WERI-Rb-1 (cell line): ENCODE measurements around the gene STK17A.
"Not testable (repeated sequence)": the region's sequence is repeated elsewhere in the genome, so short reads cannot be mapped to it uniquely, and the experiment has no call there.

Experiments used
- DNase-seq: peaks from one replicate; pipeline ENCODE4 v3.0.0-alpha.2; 2020
- H3K27ac ChIP-seq: fragments of 250-450 bp; sonication (Bioruptor Pico); 2 replicates; pipeline ENCODE4 v1.5.1; 2020; ENCODE audit warnings: mild to moderate bottlenecking, moderate library complexity
- H3K27me3 ChIP-seq: fragments of 250-450 bp; sonication (Bioruptor Pico); 2 replicates; pipeline ENCODE4 v1.5.1; 2021; ENCODE audit warnings: mild to moderate bottlenecking, low read depth, moderate library complexity; ENCODE audit not compliant: insufficient read depth, severe bottlenecking
- H3K36me3 ChIP-seq: fragments of 250-450 bp; sonication (Bioruptor Pico); 2 replicates; pipeline ENCODE4 v1.5.1; 2020; ENCODE audit warnings: mild to moderate bottlenecking, moderate library complexity
- H3K4me3 ChIP-seq: 2 replicates; pipeline ENCODE4 v1.5.1; 2011; ENCODE audit warnings: low read depth, mild to moderate bottlenecking, control low read depth, low read length
- H3K9me3 ChIP-seq: fragments of 250-450 bp; sonication (Bioruptor Pico); 2 replicates; pipeline ENCODE4 v1.5.1; 2021; ENCODE audit warnings: mild to moderate bottlenecking, moderate library complexity; ENCODE audit not compliant: severe bottlenecking
- CTCF ChIP-seq: IDR thresholded peaks from 2 replicates; pipeline ENCODE4 v1.5.1; 2011; ENCODE audit warnings: low read depth, mild to moderate bottlenecking, control low read depth, inconsistent platforms, low read length

STK17A gene

GRCh38 chr7:43625980-43626379 lies 43.1 kb downstream of the STK17A start:
- Histone ChIP-seq H3K36me3 (peaks cover 3% of the 10 kb centered on the region), H3K27ac (no peak overlapping the region), H3K27me3 (no peaks in the 10 kb centered on the region), H3K9me3 (no peaks in the 10 kb centered on the region), H3K4me3 (no peak overlapping the region)
- DNase-seq: no peak
- TF ChIP-seq CTCF: no peak

- H3K36me3 ChIP-seq: peaks cover 10% of the 10 kb centered on the region
- no peak for TF ChIP-seq CTCF
- H3K27ac ChIP-seq: no peak overlapping the region
- DNase-seq: no peak
- no peaks in the 10 kb centered on the region for H3K9me3 ChIP-seq
- no peak overlapping the region for H3K4me3 ChIP-seq
- no peaks in the 10 kb centered on the region for H3K27me3 ChIP-seq
Observed at GRCh38 chr7:43626695-43627094, 43.8 kb downstream of the STK17A start.

- H3K27me3 ChIP-seq, DNase-seq, H3K27ac ChIP-seq, H3K4me3 ChIP-seq, H3K9me3 ChIP-seq: not testable (repeated sequence)
- peaks cover 20% of the 10 kb centered on the region for H3K36me3 ChIP-seq
Observed at GRCh38 chr7:43627798-43628197, 44.9 kb downstream of the STK17A start.

GRCh38 chr7:43628431-43628830 lies 45.5 kb downstream of the STK17A start:
- TF ChIP-seq CTCF: no peak

GRCh38 chr7:43629857-43630256 lies 46.9 kb downstream of the STK17A start:
- no peak for DNase-seq
- Histone ChIP-seq H3K27me3 (no peaks in the 10 kb centered on the region), H3K27ac (no peak overlapping the region), H3K9me3 (no peaks in the 10 kb centered on the region), H3K4me3 (no peak overlapping the region), H3K36me3 (peaks cover 37% of the 10 kb centered on the region)
- no peak for TF ChIP-seq CTCF

More at GRCh38 chr7:43628431-43628830, 45.5 kb downstream of the STK17A start:
- DNase-seq: no peak
- Histone ChIP-seq H3K27me3 (no peaks in the 10 kb centered on the region), H3K9me3 (no peaks in the 10 kb centered on the region), H3K4me3 (no peak overlapping the region), H3K27ac (no peak overlapping the region), H3K36me3 (peaks cover 26% of the 10 kb centered on the region)

GRCh38 chr7:43630482-43630881 lies 47.6 kb downstream of the STK17A start:
- no peaks in the 10 kb centered on the region for H3K9me3 ChIP-seq
- H3K27ac ChIP-seq: no peak overlapping the region
- no peaks in the 10 kb centered on the region for H3K27me3 ChIP-seq
- H3K4me3 ChIP-seq: no peak overlapping the region
- TF ChIP-seq CTCF: no peak
- no peak for DNase-seq
- peaks cover 42% of the 10 kb centered on the region for H3K36me3 ChIP-seq
